ENCODE measurements around the gene SLC25A21. TPM values are rescaled to one million over a fixed set of nuclear protein-coding genes. Genes with fewer than 3 reads are reported as not detected.

The SLC25A21 gene
- total RNA-seq, 2 donors from 2014 or later, result 0.73 to 0.77 TPM

Small RNA genes lying within 50 kb of the gene (microRNA-seq; reads per million reads assigned to microRNA genes)
- gene MIR4503, result 0 reads per million in 2 donors

Other genes with a start within 250 kb of the SLC25A21 start
- 10 to 100 TPM in 1 of 2 donors, 1 to 10 TPM in 1; 9.0 to 11.7 TPM for gene MIPOL1, start 25.3 kb upstream of the SLC25A21 start, total RNA-seq